Ectodermal cell (in vitro differentiated cells): ENCODE data around the gene PLXNA2.

Experiments
- H3K27ac ChIP-seq: 2 replicates; pipeline ENCODE4 v1.7.0; 2013; ENCODE audit warnings: mild to moderate bottlenecking, low read depth, low read length; ENCODE audit not compliant: insufficient read depth, poor library complexity, severe bottlenecking
- H3K27me3 ChIP-seq: 2 replicates; pipeline ENCODE4 v1.7.0; 2013; ENCODE audit warnings: mild to moderate bottlenecking, low read length; ENCODE audit not compliant: insufficient read depth, control insufficient read depth, poor library complexity, severe bottlenecking
- H3K36me3 ChIP-seq: one replicate; pipeline ENCODE4 v1.7.0; 2013; ENCODE audit warnings: low read length; ENCODE audit not compliant: control insufficient read depth, insufficient read depth
- H3K4me1 ChIP-seq: one replicate; pipeline ENCODE4 v1.7.0; 2013; ENCODE audit warnings: low read length; ENCODE audit not compliant: control insufficient read depth, insufficient read depth
- H3K4me3 ChIP-seq: 2 replicates; pipeline ENCODE4 v1.7.0; 2013; ENCODE audit warnings: low read depth, low read length, control low read depth; ENCODE audit not compliant: insufficient read depth
- H3K9me3 ChIP-seq: 2 replicates; pipeline ENCODE4 v1.7.0; 2013; ENCODE audit warnings: mild to moderate bottlenecking, low read length, moderate library complexity; ENCODE audit not compliant: control insufficient read depth
- WGBS, 2 experiments: methylation state at CpG; one replicate each; pipeline ENCODE4 v1.1.7; 2013; ENCODE audit warnings: missing lambda C conversion rate in 2 of 2; 5-methylcytosine and 5-hydroxymethylcytosine counted together

PLXNA2 gene

GRCh38 chr1:208174200-208174599 is 70.0 kb downstream of the PLXNA2 start:
- H3K27ac ChIP-seq: no peak overlapping the region
- WGBS, 2 experiments: 72 to 77% methylated on average over 5 of the region's 5 CpGs
- peaks cover 50% of the 10 kb centered on the region for H3K4me1 ChIP-seq
- H3K36me3 ChIP-seq: no peaks in the 10 kb centered on the region
- no peaks in the 10 kb centered on the region for H3K9me3 ChIP-seq
- no peak overlapping the region for H3K4me3 ChIP-seq
- H3K27me3 ChIP-seq: no peaks in the 10 kb centered on the region

GRCh38 chr1:208173749-208174148 is 70.4 kb downstream of the PLXNA2 start:
- H3K36me3 ChIP-seq: no peaks in the 10 kb centered on the region
- peaks cover 47% of the 10 kb centered on the region for H3K4me1 ChIP-seq
- WGBS, 2 experiments: 92 to 94% methylated on average over 6 of the region's 6 CpGs

GRCh38 chr1:208172423-208173145 is 71.6 kb downstream of the PLXNA2 start:
- H3K27ac ChIP-seq: no peak overlapping the region
- H3K9me3 ChIP-seq: no peaks in the 10 kb centered on the region
- no peaks in the 10 kb centered on the region for H3K36me3 ChIP-seq
- H3K27me3 ChIP-seq: no peaks in the 10 kb centered on the region
- peaks cover 36% of the 10 kb centered on the region for H3K4me1 ChIP-seq
- WGBS, 2 experiments: 84 to 90% methylated on average over 6 of the region's 6 CpGs
- no peak overlapping the region for H3K4me3 ChIP-seq

More at GRCh38 chr1:208173749-208174148, 70.4 kb downstream of the PLXNA2 start:
- H3K27ac ChIP-seq: no peak overlapping the region
- H3K4me3 ChIP-seq: no peak overlapping the region
- no peaks in the 10 kb centered on the region for H3K27me3 ChIP-seq
- no peaks in the 10 kb centered on the region for H3K9me3 ChIP-seq

- Histone ChIP-seq H3K27me3 (no peaks in the 10 kb centered on the region), H3K4me1 (peaks cover 36% of the 10 kb centered on the region), H3K27ac (no peak overlapping the region), H3K36me3 (no peaks in the 10 kb centered on the region), H3K4me3 (no peak overlapping the region), H3K9me3 (no peaks in the 10 kb centered on the region)
- WGBS, 2 experiments: 94 to 95% methylated on average over 7 of the region's 7 CpGs
Observed at GRCh38 chr1:208171616-208172422, 72.4 kb downstream of the PLXNA2 start.

- Histone ChIP-seq H3K9me3 (no peaks in the 10 kb centered on the region), H3K27me3 (no peaks in the 10 kb centered on the region), H3K36me3 (no peaks in the 10 kb centered on the region), H3K4me1 (peaks cover 35% of the 10 kb centered on the region), H3K4me3 (no peak overlapping the region), H3K27ac (no peak overlapping the region)
- 40 to 42% methylated on average over 4 of the region's 4 CpGs for WGBS, 2 experiments
Observed at GRCh38 chr1:208170252-208170651, 73.9 kb downstream of the PLXNA2 start.

- H3K36me3 ChIP-seq: no peaks in the 10 kb centered on the region
Observed at GRCh38 chr1:208169081-208169879, 74.9 kb downstream of the PLXNA2 start.

GRCh38 chr1:208167261-208167869 is 76.8 kb downstream of the PLXNA2 start:
- no peak overlapping the region for H3K4me3 ChIP-seq
- H3K4me1 ChIP-seq: peaks cover 26% of the 10 kb centered on the region
- WGBS, 2 experiments: 79 to 84% methylated on average over 11 of the region's 11 CpGs
- no peaks in the 10 kb centered on the region for H3K36me3 ChIP-seq
- H3K9me3 ChIP-seq: no peaks in the 10 kb centered on the region
- H3K27me3 ChIP-seq: peaks cover 3% of the 10 kb centered on the region
- H3K27ac ChIP-seq: no peak overlapping the region

More at GRCh38 chr1:208169081-208169879, 74.9 kb downstream of the PLXNA2 start:
- H3K9me3 ChIP-seq: no peaks in the 10 kb centered on the region
- no peak overlapping the region for H3K27ac ChIP-seq
- WGBS, 2 experiments: 94% methylated on average over 8 of the region's 8 CpGs
- peaks cover 37% of the 10 kb centered on the region for H3K4me1 ChIP-seq
- no peaks in the 10 kb centered on the region for H3K27me3 ChIP-seq
- no peak overlapping the region for H3K4me3 ChIP-seq

- H3K27ac ChIP-seq: no peak overlapping the region
- 66 to 74% methylated on average over 3 to 4 of the region's 4 CpGs for WGBS, 2 experiments
- no peak overlapping the region for H3K4me3 ChIP-seq
- H3K4me1 ChIP-seq: peaks cover 32% of the 10 kb centered on the region
- H3K36me3 ChIP-seq: no peaks in the 10 kb centered on the region
- no peaks in the 10 kb centered on the region for H3K9me3 ChIP-seq
- H3K27me3 ChIP-seq: peaks cover 3% of the 10 kb centered on the region
Observed at GRCh38 chr1:208166340-208167138, 77.6 kb downstream of the PLXNA2 start.

- Histone ChIP-seq H3K27ac (no peak overlapping the region), H3K4me3 (no peak overlapping the region), H3K4me1 (peaks cover 38% of the 10 kb centered on the region), H3K9me3 (no peaks in the 10 kb centered on the region), H3K36me3 (no peaks in the 10 kb centered on the region), H3K27me3 (peaks cover 3% of the 10 kb centered on the region)
- WGBS, 2 experiments: 93 to 95% methylated on average over 6 of the region's 6 CpGs
Observed at GRCh38 chr1:208165659-208166058, 78.5 kb downstream of the PLXNA2 start.
